HG03045 (cell line): ENCODE measurements around the gene ADCY9.
"Not testable (repeated sequence)": the region's sequence is repeated elsewhere in the genome, so short reads cannot be mapped to it uniquely, and the experiment has no call there.

Experiments
- ATAC-seq: cut with Tn5 transposase; IDR thresholded peaks from one replicate; pipeline ENCODE4 v1.9.1; 2021; ENCODE audit warnings: mild to moderate bottlenecking, moderate library complexity; ENCODE audit not compliant: unreplicated experiment

Gene ADCY9

GRCh38 chr16:4116325-4117249, at the start of gene ADCY9:
TSS of gene ADCY9 (minus strand) at chr16:4116442. CDS start at chr16:4115442, 1,000 bp downstream.
- peak; percentile 51 for ATAC-seq

GRCh38 chr16:4160658-4161430, 44.6 kb upstream of the ADCY9 start:
- ATAC-seq, result no peak

GRCh38 chr16:4159726-4160125, 43.5 kb upstream of the ADCY9 start:
- no peak for ATAC-seq

GRCh38 chr16:4158143-4159093, 42.2 kb upstream of the ADCY9 start:
- ATAC-seq, result no peak

- no peak for ATAC-seq
These were observed 41.2 kb upstream of the ADCY9 start for GRCh38 chr16:4157376-4157825.

GRCh38 chr16:4156503-4156902, 40.3 kb upstream of the ADCY9 start:
- not testable (repeated sequence) for ATAC-seq

- ATAC-seq, result not testable (repeated sequence)
These were observed 37.1 kb upstream of the ADCY9 start for GRCh38 chr16:4153364-4153763.

GRCh38 chr16:4152267-4152666, 36.0 kb upstream of the ADCY9 start:
- ATAC-seq, result no peak

GRCh38 chr16:4147236-4147635, 31.0 kb upstream of the ADCY9 start:
- no peak for ATAC-seq

- ATAC-seq, result no peak
These were observed 26.0 kb upstream of the ADCY9 start for GRCh38 chr16:4142268-4142667.

- no peak for ATAC-seq
These were observed 25.4 kb upstream of the ADCY9 start for GRCh38 chr16:4141604-4142003.

GRCh38 chr16:4140652-4141051, 24.4 kb upstream of the ADCY9 start:
- no peak for ATAC-seq

GRCh38 chr16:4139968-4140367, 23.7 kb upstream of the ADCY9 start:
- no peak for ATAC-seq

GRCh38 chr16:4138713-4139112, 22.5 kb upstream of the ADCY9 start:
- ATAC-seq, result no peak

GRCh38 chr16:4137438-4137837, 21.2 kb upstream of the ADCY9 start:
- ATAC-seq, result no peak

- ATAC-seq, result no peak
These were observed 20.1 kb upstream of the ADCY9 start for GRCh38 chr16:4136229-4136813.

GRCh38 chr16:4135537-4135936, 19.3 kb upstream of the ADCY9 start:
- no peak for ATAC-seq

GRCh38 chr16:4133897-4134372, 17.7 kb upstream of the ADCY9 start:
- ATAC-seq, result no peak

GRCh38 chr16:4131621-4132020, 15.4 kb upstream of the ADCY9 start:
- no peak for ATAC-seq
